ENCODE results near the gene PEX10.

PEX10 gene

GRCh38 chr1:2402420-2402819 is 9.9 kb downstream of the PEX10 start:
- DNase-seq = no peak

GRCh38 chr1:2400950-2401649 is 11.3 kb downstream of the PEX10 start:
- DNase-seq = no peak

DNA sequence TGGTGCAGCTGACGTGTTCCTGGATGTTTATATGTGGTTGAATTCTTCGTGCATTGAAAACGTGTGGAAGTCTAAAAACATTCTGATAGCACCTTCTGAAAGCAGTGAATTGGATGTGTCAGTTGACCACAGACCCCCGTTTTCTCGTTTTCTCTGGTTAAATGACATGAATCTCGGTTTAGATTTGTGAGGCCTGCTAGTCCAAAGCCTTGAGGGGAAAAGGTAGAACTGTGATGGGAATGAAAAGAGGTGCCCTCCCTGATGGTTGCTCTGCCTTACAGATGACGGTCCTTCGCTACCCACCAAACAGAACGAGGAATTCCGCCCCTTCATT is 11.8 kb downstream of the PEX10 start:
- DNase-seq = no peak

GRCh38 chr1:2399890-2400575 is 12.3 kb downstream of the PEX10 start:
- no peak for DNase-seq

DNA sequence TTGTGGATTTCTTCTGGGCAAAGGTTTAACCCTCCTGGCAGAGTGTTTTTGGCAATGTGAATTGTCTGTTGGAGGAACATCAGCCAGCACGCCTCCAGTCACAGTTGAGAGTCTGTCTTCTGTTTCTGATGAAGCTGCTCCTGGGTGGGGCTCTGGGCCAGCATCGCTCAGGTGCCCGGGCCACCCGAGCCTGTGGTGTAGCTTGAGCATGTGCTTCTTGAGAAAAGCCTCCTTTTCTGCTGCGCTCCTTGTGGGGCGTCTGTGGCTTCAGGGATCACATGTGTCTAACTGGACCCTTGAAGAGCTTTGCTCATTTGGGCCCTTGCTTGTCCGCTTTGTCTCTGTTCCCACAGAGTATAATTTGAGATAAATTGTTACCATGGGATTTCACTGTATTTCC is 13.5 kb downstream of the PEX10 start:
- no peak for DNase-seq

DNA sequence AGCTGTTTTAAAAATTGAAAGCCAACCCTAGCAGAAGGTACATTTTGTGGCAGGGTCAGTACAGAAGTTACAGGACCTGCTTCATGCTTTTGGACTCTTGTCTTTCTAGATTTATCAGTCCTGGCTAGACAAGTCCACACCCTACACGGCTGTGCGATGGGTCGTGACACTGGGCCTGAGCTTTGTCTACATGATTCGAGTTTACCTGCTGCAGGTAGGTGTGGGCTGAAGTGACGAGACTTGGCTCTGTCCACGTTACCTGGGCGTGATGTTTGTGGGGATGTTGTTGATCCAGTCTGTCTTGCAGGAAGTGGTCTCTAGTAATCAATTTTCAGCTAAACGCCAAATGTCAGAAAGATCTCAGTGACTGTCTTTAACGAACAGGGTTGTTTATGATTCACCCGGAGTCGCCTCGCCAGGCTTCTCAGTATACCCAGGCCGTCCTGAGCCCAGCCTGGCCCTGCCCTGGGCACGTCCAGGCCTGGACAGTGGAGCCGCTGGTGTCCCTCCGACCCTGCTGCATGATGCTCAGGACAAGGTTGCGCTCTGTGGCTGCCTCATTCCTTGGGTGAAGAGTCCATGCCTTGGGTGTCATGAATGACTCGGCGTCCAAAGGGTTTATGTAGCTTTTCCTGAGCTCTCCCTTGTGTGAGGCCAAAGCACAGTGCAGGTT is 15.2 kb downstream of the PEX10 start:
- DNase-seq = no peak

GRCh38 chr1:2396476-2396875 is 15.9 kb downstream of the PEX10 start:
- DNase-seq = no peak

DNA sequence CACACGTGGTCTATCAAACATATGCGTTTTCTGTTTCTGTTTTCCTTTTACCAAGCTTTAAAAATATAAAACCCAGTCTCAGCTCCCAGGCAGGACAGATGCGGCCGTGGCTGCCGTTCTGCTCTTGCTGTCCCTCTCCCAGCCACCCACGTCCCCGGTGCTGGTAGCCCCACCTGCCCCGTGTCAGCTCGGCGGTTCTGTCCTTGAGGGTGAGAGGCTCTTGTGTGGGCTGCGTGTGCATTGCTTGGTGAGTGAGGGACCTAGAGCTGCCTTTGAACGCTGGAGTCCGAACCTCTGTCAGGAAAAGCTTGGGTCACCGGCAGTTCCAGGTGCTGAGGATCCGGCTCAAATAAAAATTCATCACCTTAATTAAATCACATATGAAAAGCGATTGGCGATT is 16.3 kb downstream of the PEX10 start:
- no peak for DNase-seq

- DNase-seq = no peak
Measured at GRCh38 chr1:2395245-2395644, 17.1 kb downstream of the PEX10 start.

DNA sequence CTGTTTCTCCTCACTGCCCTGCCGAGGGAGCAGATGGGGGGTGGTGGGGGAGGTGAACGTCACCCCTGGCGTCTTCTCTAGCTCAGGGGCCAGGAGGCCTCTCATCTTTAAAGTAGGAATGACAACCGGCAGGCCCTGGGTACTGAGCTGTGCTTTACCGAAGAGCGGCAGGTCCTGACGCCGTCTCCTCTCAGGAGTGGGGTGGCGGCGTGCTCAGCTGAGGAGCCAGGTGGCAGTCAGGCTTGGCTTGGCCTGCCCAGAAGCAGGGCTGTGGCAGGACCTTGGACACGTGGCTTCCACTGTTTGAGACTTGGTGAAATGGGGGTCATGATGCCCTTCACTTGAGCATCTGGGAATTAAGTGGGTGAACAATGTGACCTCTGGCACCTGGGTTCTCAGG is 17.6 kb downstream of the PEX10 start:
- no peak for DNase-seq

GRCh38 chr1:2394220-2394619 is 18.1 kb downstream of the PEX10 start:
- no peak for DNase-seq

DNA sequence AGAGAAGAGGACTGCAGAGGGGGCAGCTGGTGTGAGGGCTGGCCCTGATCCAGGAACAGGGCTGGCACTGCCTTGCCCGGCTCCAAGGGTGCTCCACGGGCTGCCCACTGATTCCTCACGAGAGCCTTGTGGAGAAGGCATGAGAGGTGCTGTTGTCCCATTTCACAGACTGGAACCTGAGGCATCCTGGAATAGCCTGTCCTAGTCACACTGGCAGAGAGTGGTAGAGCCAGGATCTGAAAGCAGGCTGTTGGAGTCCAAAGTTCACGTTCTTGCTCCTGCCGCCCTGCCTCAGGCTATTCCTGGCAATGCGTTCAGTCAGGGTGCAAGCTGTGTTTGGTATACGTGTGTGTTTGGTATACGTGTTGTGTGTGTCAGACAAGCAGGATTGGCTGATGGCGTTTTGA is 18.9 kb downstream of the PEX10 start:
- DNase-seq = no peak

DNA sequence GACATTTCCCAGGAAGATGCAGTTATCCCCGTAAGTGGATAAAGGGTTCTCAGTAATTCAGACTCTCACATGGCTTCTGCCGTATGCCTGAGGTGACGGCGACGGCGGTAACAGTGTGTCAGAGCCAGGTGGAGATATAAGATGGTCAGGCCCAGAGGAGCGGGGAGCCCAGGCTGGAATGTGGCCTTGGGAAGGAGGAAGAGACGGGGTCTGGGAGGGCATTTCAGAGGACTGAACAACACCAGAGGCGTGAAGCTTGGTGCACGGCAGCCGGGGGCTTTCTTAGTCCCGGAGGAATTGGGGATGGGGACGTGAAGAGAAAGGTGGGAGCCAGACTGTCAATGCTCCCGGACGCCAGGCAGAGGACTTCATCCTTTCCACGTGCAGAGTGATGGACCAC is 19.7 kb downstream of the PEX10 start:
- no peak for DNase-seq

- no peak for DNase-seq
Measured at GRCh38 chr1:2391931-2392509, 20.3 kb downstream of the PEX10 start.

GRCh38 chr1:2391041-2391930 is 21.1 kb downstream of the PEX10 start, which contains the start of the genes MORN1 and RER1:
TSS of gene MORN1 (minus strand) at chr1:2391554. CDS start at chr1:2391533, 21 bp downstream.
TSS of gene RER1 (plus strand) at chr1:2391841. CDS start at chr1:2395791, 3,950 bp downstream.
- DNase-seq = peak; percentile 98

- no peak for DNase-seq
Measured at GRCh38 chr1:2389644-2390043, 22.7 kb downstream of the PEX10 start.

GRCh38 chr1:2388004-2388913 is 24.1 kb downstream of the PEX10 start:
- DNase-seq = no peak

DNA sequence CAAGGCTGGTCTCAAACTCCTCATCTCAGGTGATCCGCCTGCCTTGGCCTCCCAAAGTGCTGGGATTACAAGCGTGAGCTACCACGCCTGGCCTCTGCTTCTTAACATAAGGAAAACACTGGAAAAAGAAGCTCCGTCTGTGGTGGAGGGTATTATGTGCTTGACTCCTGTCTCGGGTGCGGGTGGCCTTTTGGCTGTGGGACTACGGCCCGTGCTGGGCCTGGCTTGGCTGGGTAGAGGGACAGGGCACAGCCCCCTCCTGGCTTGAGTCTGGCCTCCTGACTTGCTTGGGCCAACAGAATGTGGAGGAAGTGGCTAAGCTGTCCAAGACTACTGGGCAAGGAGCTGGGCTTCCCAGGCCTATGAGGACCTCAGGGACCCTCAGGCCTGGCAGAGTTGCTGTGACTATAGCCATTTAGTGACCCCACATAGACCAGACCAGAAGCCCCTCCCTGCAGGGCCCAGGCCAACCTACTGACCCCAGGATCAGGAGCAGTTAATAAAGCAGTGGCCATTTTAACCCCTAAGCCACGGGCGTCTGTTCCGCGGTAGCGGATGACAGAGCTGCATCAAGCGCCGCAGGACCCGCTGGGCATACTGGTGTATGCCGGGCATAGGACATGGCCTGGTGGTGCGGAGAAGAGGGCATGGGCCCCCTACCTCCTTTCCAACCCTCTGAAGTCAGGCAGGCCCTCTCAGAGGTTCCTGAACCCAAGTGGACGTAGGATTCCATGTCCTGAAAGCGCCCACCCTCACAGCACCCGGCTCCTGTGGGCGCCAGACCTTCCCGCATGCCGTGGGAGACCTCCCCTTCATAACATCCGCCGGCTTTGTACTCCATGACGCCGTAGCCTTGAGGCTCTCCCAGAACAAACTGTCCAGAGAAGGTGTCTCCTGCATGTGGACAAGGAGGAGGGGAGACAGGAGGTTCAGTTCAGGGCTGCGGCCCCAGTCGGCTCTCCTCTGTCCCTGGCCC is 25.4 kb downstream of the PEX10 start:
- DNase-seq = no peak

DNA sequence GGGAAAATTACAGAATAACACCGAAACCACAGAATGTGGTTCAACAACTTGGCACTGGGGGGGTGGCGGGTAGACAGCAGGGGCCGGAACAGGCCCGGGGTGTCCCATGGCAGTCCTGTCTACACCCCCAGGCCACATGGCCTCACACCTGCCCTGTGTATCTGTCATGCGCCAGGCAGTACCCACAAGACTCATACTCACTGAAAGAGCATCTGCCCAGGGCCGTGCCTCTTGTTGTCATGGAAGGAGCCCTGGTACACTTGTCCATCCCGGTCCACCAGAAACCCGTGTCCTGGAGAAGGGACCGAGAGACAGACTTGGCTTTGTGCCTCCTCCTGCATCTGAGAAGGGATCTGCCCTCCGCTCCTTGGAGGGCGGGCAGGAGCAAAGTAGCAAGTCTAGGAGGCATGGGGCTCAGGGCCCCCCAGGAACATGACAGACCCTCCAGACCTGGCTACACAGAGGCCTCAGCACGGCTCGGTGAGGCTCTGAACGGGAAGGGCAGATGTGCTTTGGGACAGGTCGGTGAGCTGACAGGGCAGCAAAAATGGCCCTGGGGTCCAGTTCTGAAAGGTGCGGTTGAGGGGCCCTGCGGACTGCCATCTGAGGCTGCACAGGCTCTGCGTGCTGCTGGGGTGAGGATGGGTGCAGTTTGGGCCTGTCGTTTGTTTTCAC is 26.6 kb downstream of the PEX10 start:
- DNase-seq = no peak

Measured in kidney glomerular epithelial cell (primary cell).